Activated CD4-positive, alpha-beta T cell treated with anti-CD3 and anti-CD28 coated beads for 48 hours (primary cell): ENCODE measurements around the gene KCNIP1.
A peak's percentile ranks its signal among the peaks of the same experiment; 100 is the strongest.

Experiments used
- DNase-seq: peaks from one replicate; pipeline ENCODE4 v3.0.0-alpha.2; 2020

Gene KCNIP1

DNA sequence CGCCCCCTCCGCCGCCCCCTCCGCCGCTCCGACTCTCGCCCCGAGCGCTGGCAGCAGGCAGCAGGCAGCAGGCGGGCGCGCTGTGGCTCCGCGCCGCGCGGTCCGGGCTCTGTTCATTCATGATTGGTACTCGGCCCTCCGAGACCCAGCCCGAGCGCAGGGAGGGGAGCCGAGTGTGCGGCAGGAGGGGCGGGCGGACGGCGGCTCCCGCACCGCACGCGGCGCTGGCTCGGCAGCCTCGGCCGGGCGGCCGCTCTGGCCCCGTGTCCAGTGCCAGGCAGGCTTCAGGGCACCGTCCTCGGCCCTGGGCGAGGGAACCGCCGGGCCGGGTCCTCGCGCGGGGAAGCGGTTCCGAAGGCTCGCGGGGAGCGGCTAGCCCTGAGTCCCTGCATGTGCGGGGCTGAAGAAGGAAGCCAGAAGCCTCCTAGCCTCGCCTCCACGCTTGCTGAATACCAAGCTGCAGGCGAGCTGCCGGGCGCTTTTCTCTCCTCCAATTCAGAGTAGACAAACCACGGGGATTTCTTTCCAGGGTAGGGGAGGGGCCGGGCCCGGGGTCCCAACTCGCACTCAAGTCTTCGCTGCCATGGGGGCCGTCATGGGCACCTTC, at the start of gene KCNIP1:
TSS of gene KCNIP1 (plus strand) at position 31 of the 607 bp plus-strand sequence.
- DNase-seq = peak; percentile 7

- DNase-seq = no peak
These were observed 40.4 kb upstream of the KCNIP1 start for GRCh38 chr5:170463426-170463825.

DNA sequence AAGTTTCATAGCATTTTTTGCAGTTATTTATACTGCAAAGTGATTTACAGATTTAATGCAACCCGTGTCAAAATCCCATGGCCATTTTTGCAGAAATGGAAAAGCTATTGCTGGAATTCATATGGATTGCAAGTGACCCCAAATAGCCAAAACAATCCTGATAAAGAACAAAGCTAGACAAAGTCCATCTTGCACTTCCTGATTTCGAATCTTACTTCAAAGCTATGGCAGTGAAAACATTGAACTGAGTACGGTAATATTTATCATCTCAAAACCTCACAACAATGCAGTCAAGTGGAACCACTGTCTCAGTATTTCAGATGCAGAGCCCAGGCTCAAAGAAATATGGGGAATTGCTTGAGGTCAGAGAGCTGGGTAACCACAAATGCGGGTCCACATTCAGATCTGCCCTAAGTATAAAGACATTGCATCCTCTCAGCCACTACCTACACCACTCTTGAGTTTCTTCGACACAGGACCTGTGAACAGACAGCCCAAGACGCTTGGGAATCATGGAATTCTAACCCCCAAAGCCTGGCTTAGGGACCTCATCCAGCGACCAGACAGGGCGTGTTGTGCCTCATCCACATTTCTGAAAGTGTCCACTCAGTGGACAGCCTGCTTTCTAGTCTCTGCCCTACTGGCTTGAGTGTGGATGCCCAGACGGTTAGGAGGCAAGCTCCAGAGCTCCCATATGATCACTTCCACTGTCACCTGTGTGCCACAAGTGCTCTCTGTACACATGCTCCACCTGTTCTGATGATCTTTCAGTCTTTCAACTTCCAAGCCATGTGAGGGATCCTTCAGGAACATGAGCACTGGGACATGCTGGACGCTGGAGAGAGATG, 39.3 kb upstream of the KCNIP1 start:
- no peak for DNase-seq

GRCh38 chr5:170466553-170466952, 37.3 kb upstream of the KCNIP1 start:
- DNase-seq = no peak

DNA sequence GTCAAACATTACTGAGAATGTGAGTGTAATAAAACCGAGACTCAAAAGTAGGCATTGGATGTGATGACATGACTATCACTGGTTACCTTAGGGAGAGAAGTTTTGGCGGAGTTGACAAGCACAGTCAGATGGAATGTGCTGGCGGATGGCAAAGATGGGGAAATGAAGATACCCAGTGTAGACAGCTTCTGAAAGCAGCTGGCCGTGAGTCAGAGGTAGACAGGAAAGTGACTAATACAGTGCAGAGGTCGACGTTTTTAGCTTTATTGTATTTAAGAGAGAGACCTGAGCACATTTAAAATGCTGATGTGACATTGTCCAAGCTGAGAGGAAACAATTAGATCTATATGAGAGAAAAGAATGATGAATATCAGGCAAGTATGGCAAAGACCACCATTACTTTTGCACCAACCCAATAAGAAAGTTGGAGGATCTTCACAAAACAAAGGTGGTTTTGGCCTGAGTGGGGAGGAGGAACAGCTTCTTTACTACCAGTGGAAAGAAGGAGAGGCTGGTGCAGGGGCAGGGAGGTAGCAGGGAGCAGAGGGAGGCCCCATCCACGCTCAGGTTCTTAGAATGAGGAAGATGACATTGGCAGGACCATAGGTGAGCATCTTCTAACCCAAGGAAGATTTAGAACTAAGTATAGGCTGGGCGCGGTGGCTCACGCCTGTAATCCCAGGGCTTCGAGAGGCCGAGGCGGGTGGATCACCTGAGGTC, 36.7 kb upstream of the KCNIP1 start:
- peak; percentile 75 for DNase-seq

GRCh38 chr5:170468633-170469285, 35.1 kb upstream of the KCNIP1 start:
- DNase-seq = no peak

- DNase-seq = no peak
These were observed 34.4 kb upstream of the KCNIP1 start for GRCh38 chr5:170469414-170469813.

GRCh38 chr5:170470275-170470674, 33.5 kb upstream of the KCNIP1 start:
- DNase-seq = no peak

DNA sequence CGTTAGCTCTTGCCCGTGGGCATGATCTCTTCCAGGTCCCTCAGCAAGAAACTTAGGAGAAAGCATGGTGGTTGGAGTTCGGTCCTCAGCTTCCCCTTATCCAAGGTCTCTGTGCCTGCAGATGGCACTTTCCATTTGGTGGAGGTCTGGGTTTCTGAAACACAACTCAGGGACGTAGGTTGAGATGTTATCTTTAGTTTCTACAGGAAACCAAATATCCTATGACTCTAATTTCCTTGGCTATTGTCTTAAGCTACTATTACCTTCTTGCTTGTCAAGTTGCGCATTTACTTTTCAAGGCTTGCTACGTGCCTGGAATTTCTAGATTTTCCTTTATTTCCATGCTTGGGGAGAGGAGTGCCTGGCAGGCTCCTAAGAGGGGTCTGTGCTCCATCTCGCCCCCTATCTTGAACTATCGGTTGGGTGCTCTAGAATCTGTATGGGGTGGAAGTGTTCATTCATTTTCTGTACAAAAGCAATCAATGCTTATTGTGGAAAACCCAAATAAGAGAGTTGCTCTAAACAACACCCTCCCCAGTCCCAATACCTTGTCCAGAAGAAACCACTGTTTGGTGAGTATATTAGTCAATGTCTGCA, 32.9 kb upstream of the KCNIP1 start:
- no peak for DNase-seq

- no peak for DNase-seq
These were observed 32.2 kb upstream of the KCNIP1 start for GRCh38 chr5:170471551-170472178.

DNA sequence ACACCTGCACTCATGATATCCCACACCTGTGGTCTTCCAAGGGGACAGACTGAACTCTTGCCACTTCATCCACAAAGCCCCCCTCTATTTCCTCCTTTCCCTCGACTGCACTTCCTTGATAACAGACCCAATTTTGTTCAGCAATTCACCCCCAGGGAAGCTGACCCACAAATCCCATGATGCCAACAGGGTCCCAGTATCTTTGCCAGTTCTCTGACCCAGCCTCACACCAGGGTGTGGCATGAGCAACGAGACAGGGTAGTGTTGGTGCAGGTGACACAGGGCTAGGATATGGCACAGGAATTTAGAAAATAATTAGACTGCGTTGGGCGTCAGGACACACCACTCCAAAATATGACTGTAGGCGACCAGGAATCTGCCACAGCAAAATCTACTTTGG, 30.2 kb upstream of the KCNIP1 start:
- DNase-seq = no peak

GRCh38 chr5:170474489-170475274, 29.1 kb upstream of the KCNIP1 start:
- DNase-seq = no peak

DNA sequence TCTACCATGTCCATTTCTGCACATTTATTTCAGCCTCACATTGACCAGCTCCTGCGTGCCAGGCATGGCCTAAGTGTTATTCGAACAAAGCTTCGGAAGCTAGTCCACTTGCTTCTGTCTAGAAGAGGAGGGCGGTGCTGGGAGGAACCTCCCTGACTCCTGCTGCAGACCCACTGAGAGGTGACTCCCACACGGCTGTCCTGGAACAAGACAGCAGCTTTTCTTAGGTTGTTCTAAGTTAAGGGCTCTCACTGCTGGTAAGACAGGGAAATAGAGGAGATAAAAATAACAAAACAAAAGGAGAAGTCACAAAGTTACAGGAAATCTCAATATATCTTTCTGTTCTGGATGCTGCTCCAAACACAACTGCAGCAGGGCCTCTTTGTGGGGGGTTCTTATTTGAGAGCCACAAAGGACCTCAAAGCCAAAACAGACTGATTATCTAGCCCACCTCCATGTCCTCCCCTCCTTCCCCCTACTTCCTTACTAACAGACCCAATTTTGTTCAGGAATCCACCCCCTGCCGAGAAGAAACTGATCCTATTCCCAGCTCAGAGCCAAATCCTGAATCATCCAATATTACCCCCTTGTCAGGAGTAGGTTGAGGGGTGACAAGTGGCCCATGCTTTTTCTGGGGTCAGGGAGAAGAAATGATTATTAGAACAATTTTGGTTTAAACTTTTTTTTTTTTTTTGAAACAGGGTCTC, 28.4 kb upstream of the KCNIP1 start:
- no peak for DNase-seq

- no peak for DNase-seq
These were observed 27.1 kb upstream of the KCNIP1 start for GRCh38 chr5:170476704-170477103.

GRCh38 chr5:170477906-170478305, 25.9 kb upstream of the KCNIP1 start:
- no peak for DNase-seq

DNA sequence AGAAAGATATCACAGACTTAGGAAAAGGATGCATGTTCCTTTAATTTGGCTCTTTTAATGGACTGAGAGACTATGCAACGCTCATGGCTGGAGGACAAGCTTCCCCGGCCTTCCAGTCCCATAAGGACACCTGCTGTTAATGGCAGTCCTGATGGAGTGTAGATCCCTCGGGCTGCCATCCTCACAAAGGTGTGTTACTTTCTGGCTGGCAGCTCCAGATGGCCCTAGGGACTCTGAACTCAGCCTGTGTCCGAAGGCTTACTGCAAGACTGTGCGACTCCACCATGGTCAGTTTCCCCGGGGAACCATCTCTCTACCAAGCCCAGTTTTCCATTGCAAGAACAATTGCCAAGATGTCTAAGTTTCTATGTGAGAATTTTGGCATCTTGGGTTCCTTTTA, 25.5 kb upstream of the KCNIP1 start:
- no peak for DNase-seq

DNA sequence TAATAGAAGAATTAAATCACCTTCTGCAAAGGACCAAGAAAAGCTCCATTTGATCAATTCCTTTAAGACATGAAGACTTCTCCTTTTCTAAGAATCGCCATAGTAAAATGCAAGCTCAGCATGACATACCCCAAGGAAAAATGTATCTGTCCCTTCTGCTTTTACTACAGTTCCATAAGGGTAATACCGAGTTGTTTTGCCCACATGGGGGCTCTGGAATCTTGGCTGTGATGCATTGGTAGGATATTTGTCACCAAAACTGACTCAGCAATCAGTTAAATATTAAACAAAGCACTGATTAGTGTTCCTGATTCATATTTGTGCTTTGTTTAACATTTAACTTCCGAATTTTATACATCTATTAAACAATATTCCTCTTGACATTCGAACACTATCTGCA, 24.3 kb upstream of the KCNIP1 start:
- no peak for DNase-seq

DNA sequence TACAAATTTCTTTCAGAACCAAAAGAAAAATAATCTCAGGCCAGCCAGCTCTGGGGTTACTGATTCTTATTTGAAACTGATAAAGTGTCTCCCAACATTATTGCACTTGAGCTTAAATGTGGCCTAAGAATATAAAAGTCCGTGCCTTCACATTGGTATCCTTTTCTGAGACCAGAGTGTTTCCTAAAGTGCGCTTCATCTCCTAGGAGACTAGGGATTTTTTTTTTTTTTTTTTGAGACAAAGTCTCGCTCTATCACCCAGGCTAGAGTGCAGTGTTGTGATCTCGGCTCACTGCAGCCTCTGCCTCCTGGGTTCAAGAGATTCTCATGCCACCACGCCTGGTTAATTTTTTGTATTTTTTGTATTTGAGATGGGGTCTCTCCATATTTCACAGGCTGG, 23.6 kb upstream of the KCNIP1 start:
- DNase-seq = no peak

- DNase-seq = no peak
These were observed 22.0 kb upstream of the KCNIP1 start for GRCh38 chr5:170481849-170482248.

- no peak for DNase-seq
These were observed 21.3 kb upstream of the KCNIP1 start for GRCh38 chr5:170482511-170482910.
